Stromal cell of bone marrow (primary cell): ENCODE measurements around the gene SASH1.
A peak's percentile ranks its signal among the peaks of the same experiment; 100 is the strongest.
"Not testable (repeated sequence)": the region's sequence is repeated elsewhere in the genome, so short reads cannot be mapped to it uniquely, and the experiment has no call there.

Experiments
- DNase-seq: peaks from one replicate; pipeline ENCODE4 v3.0.0-alpha.2; 2012; ENCODE audit warnings: low read depth

The SASH1 gene

GRCh38 chr6:148370176-148370575, 27.5 kb downstream of the SASH1 start:
- DNase-seq = no peak

DNA sequence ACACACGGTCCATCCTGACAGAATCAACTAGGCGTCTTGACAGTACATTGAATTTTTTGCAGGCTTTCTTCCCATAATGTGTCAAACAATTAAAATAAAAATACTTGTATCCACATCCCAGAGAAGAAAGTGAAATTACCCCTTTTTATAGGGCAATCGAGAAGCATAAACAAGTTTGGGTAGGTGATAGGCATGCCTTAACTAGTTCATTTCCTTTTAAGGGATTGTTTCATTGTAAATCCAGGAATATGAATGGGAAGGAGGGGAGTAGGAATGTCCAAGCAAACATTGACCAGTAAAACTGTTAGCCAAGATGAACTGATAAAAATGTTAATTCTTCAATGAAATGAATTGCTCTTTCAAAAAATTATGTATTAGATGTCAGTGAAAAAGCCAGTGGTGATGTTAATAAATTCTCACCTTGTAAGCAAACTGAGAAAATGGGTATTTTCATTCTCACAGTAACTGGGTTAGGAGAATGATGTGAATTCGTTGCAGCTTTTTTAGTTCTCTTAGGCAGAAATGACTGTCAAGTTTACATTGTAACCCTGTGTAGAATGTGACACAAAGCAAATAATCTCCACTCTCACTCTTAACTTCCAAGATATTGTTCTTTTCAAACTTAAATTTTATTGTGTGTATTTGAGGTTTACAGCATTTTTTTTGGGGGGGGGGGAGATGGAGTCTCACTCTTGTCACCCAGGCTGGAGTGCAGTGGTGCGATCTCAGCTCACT, 31.6 kb downstream of the SASH1 start:
- DNase-seq = no peak

DNA sequence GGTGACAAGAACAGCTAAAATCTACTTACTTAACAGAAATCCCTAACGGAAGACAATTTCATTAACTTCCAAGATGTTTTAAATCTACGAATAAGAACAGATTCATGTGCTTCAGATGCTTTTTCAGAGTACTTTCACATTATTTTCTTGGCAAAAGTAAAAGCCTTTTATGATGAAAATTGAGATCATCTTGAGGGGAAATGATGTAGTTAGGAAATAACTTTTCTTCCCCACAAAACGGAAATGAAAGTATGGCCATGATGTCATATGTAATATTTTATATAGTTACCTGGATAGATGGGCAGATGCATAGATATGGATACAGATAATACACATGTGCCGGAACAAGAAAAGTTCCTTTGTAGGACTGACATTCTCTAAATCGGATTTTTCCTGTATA, 32.8 kb downstream of the SASH1 start:
- no peak for DNase-seq

DNA sequence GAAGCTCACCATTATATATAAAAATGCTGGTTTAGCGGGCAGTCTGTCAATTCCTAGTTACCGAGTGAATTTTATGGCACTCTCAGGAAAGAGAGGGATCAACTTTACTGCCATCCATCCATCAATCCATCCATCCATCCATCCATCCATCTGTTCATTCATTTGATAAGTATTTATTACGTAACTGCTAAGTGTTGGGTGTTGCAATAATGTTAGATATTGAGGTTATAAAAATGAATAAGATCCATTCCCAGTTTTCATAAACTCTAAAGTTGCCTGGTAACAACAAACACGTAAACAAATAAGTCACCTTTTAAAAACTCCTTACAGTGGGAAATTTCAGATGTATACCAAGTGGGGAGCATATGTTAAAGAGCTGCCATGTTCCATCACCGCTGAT, 36.8 kb downstream of the SASH1 start:
- no peak for DNase-seq

DNA sequence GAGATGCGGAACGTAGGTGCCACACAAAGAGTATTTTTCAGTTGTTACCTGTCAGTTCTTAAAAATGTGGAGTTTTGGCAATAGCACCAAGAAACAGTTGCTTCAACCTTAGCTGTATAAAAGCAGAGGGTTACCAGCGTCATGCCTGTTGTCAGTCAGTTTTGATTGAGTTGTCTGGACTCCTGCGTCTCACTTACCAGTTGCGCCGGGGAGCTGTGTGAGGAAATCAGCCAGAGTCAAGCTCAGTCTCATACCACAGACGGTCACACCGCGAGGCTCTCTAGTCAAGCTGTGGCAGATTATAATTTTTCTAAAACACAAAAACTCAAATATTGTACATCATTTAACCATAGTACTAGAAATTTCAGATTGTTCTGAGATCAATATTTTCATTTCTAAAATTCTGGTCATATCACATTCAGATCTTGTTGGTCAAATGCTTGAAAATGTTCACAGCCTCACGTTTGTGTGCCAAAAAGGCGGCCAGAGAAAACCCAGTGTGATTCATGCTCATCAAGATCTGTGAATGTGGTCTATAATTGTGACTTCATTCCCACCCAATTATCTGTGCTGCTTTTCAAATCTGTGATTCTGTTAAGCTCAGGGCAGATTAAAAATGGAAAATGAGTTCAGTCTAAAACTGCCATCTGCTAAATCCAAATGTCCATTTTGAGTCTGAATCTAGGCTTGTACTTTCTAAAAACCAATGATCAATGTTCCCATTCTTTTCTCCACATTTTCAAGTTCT, 37.5 kb downstream of the SASH1 start:
- peak; percentile 32 for DNase-seq

DNA sequence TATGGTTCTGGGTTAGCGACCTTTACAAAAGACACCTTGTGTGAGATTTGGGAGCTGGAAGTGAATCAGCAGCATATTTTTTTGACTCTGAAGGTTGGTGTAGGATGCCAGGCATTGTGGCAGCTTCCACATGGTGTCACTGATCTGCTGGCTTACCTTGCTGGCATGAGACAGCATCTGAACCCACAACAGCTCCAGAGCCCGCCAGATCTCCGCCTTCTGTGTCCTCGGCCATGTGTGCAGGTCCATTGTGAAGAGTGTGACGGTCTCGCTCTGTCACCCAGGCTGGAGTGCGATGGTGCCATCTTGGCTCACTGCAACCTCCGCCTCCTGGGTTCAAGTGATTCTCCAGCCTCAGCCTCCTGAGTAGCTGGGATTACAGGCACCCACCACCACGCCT, 39.4 kb downstream of the SASH1 start:
- not testable (repeated sequence) for DNase-seq

GRCh38 chr6:148382861-148383260, 40.2 kb downstream of the SASH1 start:
- no peak for DNase-seq

- DNase-seq = no peak
Measured at GRCh38 chr6:148383658-148384368, 41.2 kb downstream of the SASH1 start.

- DNase-seq = no peak
Measured at GRCh38 chr6:148385379-148385778, 42.7 kb downstream of the SASH1 start.

GRCh38 chr6:148388521-148388920, 45.9 kb downstream of the SASH1 start:
- no peak for DNase-seq

GRCh38 chr6:148389086-148389485, 46.4 kb downstream of the SASH1 start:
- DNase-seq = no peak

DNA sequence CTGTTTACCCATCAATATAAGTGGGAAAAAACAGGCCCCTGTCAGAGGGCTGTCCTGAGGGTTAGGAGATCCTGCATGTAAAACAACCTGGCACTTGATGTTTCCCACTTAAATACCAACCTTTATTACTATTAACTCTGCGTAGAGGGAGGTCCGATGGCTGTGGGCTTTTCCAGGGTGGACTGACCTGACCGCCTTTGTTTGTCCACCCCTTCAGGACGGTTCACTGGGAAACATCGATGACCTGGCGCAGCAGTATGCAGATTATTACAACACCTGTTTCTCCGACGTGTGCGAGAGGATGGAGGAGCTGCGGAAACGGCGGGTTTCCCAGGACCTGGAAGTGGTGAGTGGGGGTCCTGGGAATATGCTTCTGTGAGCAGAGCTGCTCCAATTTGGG, 47.3 kb downstream of the SASH1 start:
- DNase-seq = no peak

DNA sequence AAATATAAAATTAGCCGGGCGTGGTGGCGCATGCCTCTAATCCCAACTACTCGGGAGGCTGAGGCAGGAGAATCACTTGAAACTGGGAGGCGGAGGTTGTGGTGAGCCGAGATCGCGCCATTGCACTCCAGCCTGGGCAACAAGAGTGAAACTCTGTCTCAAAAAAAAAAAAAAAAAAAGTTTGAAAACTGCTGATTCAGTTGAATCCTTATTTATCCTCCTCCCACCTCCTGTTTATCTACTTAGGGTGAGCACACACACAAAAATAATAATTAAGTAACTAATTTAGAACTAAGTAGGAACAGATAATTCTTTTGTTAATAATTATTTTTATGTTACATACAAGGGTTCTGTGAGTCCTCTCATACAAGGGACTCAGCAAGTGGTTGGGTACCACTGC, 49.5 kb downstream of the SASH1 start:
- not testable (repeated sequence) for DNase-seq

- no peak for DNase-seq
Measured at GRCh38 chr6:148392671-148393070, 50.0 kb downstream of the SASH1 start.

DNA sequence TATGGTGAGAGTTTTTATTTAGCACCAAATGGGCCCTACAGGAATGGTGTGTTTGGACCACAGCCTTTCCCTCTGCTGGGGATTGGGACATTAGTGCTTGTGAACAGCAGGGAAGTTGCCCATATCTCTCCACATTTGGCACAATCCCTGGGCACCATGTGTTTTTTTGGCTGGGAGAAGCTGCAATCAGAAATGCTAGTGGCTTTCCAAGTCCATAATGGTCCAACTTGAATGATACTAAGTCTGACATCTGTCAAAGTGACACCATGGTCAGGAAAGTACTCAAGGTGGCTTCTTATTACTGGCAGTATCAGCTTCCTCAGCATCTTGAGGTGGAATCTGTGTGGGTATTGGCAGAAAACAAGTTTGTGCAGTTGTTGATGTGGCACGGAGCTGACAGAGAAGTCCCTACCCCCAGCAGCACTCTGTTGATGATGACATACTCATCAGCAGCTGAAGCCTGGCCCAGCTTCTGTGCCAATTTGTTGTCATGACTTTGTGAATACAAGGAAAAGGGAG, 53.0 kb downstream of the SASH1 start:
- DNase-seq = no peak

DNA sequence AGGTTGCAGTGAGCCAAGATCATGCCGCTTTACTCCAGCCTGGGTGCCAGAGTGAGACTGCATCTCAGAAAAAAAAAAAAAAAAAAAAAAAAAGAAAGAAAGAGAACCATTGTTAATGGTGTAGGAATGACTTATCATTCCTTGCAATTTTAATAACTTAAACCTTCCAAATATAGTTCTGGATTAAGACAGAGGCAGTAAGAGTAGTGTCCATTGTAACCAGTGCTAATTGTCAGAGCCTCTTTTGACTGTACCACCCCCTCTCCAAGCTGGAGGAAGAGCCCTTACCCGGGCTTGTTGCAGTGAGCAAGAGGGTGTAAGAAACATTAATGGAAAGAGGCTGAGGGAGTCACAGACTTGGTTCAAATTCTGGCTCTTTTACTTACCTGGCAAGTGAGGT, 53.8 kb downstream of the SASH1 start:
- DNase-seq = no peak

- DNase-seq = no peak
Measured at GRCh38 chr6:148396926-148397325, 54.3 kb downstream of the SASH1 start.

DNA sequence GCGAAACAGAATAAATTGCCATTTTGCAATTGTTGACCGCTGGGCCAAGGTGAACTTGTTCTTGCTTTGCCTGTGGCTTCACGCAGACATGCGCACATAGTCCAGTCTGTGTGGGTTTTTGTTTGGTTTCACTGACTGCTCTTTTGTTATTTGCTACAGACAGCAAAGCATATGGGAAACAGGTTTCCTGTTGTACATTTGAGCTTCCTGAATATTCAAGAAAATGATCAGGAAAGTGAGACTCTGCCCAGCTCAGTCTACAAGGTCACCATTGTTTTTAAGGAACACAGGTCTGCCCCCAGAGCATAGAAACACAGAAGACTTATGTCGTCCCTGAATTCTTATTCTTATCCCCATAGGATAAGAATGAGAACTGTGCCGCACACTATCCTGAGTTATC, 55.6 kb downstream of the SASH1 start:
- DNase-seq = no peak

DNA sequence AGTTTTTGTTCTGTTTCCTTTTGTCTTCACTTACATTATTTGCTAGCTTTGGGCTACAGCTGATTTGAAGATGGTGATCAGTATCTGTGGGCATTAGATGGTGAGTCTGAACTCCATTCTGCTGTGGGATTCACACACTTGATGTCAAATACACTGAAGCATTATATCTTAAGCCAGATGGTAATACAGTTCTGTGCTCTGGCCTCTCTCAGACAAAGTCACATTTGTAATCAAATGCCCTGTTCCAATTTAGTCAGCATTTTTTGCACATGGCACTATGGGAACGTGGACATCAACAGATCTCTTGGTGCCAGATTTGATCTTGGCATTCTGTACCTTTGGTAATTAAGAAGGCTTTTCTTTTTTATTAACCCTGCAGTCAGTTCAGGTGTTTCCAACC, 56.0 kb downstream of the SASH1 start:
- no peak for DNase-seq

GRCh38 chr6:148401571-148401970, 58.9 kb downstream of the SASH1 start:
- DNase-seq = no peak

DNA sequence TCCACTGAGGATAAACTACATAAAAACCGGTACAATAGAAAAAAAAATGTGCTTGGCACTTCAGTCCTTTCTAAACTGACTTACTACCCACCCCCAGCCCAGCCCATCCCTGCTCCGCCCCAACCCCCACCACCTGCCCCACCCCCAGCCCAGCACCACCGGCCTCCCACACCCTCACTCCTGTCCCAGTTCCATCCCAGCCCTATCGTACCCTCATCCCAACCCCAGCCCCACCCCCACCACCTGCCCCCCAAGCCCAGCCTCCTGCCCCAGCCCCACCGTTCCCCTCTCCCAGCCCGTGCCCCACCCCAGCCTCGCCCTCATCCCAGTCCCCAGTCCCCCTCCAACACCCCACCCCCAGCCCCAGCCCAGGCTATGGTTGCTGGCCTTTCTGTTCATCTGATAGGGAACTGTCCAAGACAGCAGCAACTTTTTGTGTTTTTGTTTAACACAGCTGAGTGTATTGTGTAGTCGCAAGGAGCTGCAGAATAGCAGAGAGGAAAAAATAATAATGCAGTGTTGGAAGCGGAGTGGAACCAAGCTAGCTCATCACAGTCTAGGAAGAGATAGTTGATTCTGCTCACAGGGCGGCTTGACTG, 61.9 kb downstream of the SASH1 start:
- DNase-seq = no peak

- no peak for DNase-seq
Measured at GRCh38 chr6:148405894-148406293, 63.3 kb downstream of the SASH1 start.
